ENCODE measurements around the gene SETBP1.

GRCh38 chr18:44778788-44779187 is 98.1 kb downstream of the SETBP1 start:
- TF ChIP-seq, protein P1, sequence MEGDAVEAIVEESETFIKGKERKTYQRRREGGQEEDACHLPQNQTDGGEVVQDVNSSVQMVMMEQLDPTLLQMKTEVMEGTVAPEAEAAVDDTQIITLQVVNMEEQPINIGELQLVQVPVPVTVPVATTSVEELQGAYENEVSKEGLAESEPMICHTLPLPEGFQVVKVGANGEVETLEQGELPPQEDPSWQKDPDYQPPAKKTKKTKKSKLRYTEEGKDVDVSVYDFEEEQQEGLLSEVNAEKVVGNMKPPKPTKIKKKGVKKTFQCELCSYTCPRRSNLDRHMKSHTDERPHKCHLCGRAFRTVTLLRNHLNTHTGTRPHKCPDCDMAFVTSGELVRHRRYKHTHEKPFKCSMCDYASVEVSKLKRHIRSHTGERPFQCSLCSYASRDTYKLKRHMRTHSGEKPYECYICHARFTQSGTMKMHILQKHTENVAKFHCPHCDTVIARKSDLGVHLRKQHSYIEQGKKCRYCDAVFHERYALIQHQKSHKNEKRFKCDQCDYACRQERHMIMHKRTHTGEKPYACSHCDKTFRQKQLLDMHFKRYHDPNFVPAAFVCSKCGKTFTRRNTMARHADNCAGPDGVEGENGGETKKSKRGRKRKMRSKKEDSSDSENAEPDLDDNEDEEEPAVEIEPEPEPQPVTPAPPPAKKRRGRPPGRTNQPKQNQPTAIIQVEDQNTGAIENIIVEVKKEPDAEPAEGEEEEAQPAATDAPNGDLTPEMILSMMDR (IDR thresholded peaks at IDR 0.05), result no peak
- TF ChIP-seq EZH2 (IDR thresholded peaks at IDR 0.05), result no peak

All from neural progenitor cell (in vitro differentiated cells).